ENCODE measurements around the gene SYT14. TPM values are rescaled to one million over a fixed set of nuclear protein-coding genes. Genes with fewer than 3 reads are reported as not detected.
"Not testable (repeated sequence)": the region's sequence is repeated elsewhere in the genome, so short reads cannot be mapped to it uniquely, and the experiment has no call there.

Gene SYT14
- total RNA-seq, 2 experiments from 2014 or later = not detected

- CTCF ChIA-PET, H3K36me3 Mint-ChIP-seq: not testable (repeated sequence)
Measured at GRCh38 chr1:209904774-209905173, 33.2 kb upstream of the SYT14 start.

GRCh38 chr1:209911746-209912145 lies 26.3 kb upstream of the SYT14 start:
- Mint-ChIP-seq H3K4me3 (no peak overlapping the region), H3K27ac (no peak overlapping the region), H3K36me3 (no peaks in the 10 kb centered on the region), H3K4me1 (ENCODE audit: low read depth) (no peaks in the 10 kb centered on the region), H3K9me3 (no peaks in the 10 kb centered on the region), H3K27me3 (no peaks in the 10 kb centered on the region)
- DNase-seq = no peak
- intact Hi-C loops (cut with micrococcal nuclease) = no loop called here
- ChIA-PET POLR2A (no interaction called here), CTCF (interaction anchor here (1.1 kb wide), 1 partner anchor 12 kb away, joined by 5 read pairs; no protein-coding TSS in a partner anchor)

More at GRCh38 chr1:209904774-209905173, 33.2 kb upstream of the SYT14 start:
- H3K27me3 Mint-ChIP-seq; H3K4me3 Mint-ChIP-seq; H3K27ac Mint-ChIP-seq; H3K4me1 Mint-ChIP-seq (ENCODE audit: low read depth); H3K9me3 Mint-ChIP-seq; DNase-seq; POLR2A ChIA-PET; intact Hi-C loops (cut with micrococcal nuclease): not testable (repeated sequence)

GRCh38 chr1:209912306-209912705 lies 25.7 kb upstream of the SYT14 start:
- ChIA-PET POLR2A (no interaction called here), CTCF (interaction anchor here (1.1 kb wide), 1 partner anchor 12 kb away, joined by 5 read pairs; no protein-coding TSS in a partner anchor)
- Mint-ChIP-seq H3K4me3 (no peak overlapping the region), H3K36me3 (no peaks in the 10 kb centered on the region), H3K27me3 (no peaks in the 10 kb centered on the region), H3K4me1 (ENCODE audit: low read depth) (no peaks in the 10 kb centered on the region), H3K9me3 (no peaks in the 10 kb centered on the region), H3K27ac (no peak overlapping the region)
- intact Hi-C loops (cut with micrococcal nuclease) = no loop called here
- no peak for DNase-seq

GRCh38 chr1:209919637-209920036 lies 18.4 kb upstream of the SYT14 start:
- not testable (repeated sequence) for H3K4me1 Mint-ChIP-seq (ENCODE audit: low read depth)

GRCh38 chr1:209920844-209921243 lies 17.2 kb upstream of the SYT14 start:
- CTCF ChIA-PET = no interaction called here
- no peaks in the 10 kb centered on the region for H3K4me1 Mint-ChIP-seq (ENCODE audit: low read depth)
- no peak for DNase-seq
- peaks cover 6% of the 10 kb centered on the region for H3K9me3 Mint-ChIP-seq
- intact Hi-C loops (cut with micrococcal nuclease) = no loop called here
- POLR2A ChIA-PET = no interaction called here
- H3K27ac Mint-ChIP-seq = no peak overlapping the region
- H3K4me3 Mint-ChIP-seq = no peak overlapping the region
- no peaks in the 10 kb centered on the region for H3K36me3 Mint-ChIP-seq
- peaks cover 13% of the 10 kb centered on the region for H3K27me3 Mint-ChIP-seq

More at GRCh38 chr1:209919637-209920036, 18.4 kb upstream of the SYT14 start:
- DNase-seq; H3K36me3 Mint-ChIP-seq; H3K9me3 Mint-ChIP-seq; H3K27ac Mint-ChIP-seq; POLR2A ChIA-PET; intact Hi-C loops (cut with micrococcal nuclease); H3K4me3 Mint-ChIP-seq; CTCF ChIA-PET; H3K27me3 Mint-ChIP-seq: not testable (repeated sequence)

GRCh38 chr1:209924390-209924789 lies 13.6 kb upstream of the SYT14 start:
- Mint-ChIP-seq H3K36me3 (no peaks in the 10 kb centered on the region), H3K4me3 (no peak overlapping the region), H3K27ac (no peak overlapping the region), H3K9me3 (peaks cover 6% of the 10 kb centered on the region), H3K27me3 (peaks cover 20% of the 10 kb centered on the region), H3K4me1 (ENCODE audit: low read depth) (no peaks in the 10 kb centered on the region)
- intact Hi-C loops (cut with micrococcal nuclease) = no loop called here
- CTCF ChIA-PET = no interaction called here
- POLR2A ChIA-PET = no interaction called here
- DNase-seq = no peak

GRCh38 chr1:209926045-209926444 lies 12.0 kb upstream of the SYT14 start:
- intact Hi-C loops (cut with micrococcal nuclease) = no loop called here
- Mint-ChIP-seq H3K4me3 (no peak overlapping the region), H3K27ac (no peak overlapping the region), H3K9me3 (no peaks in the 10 kb centered on the region), H3K27me3 (peaks cover 24% of the 10 kb centered on the region), H3K4me1 (ENCODE audit: low read depth) (no peaks in the 10 kb centered on the region), H3K36me3 (no peaks in the 10 kb centered on the region)
- CTCF ChIA-PET = no interaction called here
- POLR2A ChIA-PET = no interaction called here
- DNase-seq = no peak

- H3K27ac Mint-ChIP-seq = no peak overlapping the region
- intact Hi-C loops (cut with micrococcal nuclease) = no loop called here
Measured at GRCh38 chr1:209927466-209927865, 10.6 kb upstream of the SYT14 start.

GRCh38 chr1:209929751-209930150 lies 8.3 kb upstream of the SYT14 start:
- H3K27me3 Mint-ChIP-seq = peaks cover 32% of the 10 kb centered on the region
- no peaks in the 10 kb centered on the region for H3K9me3 Mint-ChIP-seq
- no peaks in the 10 kb centered on the region for H3K36me3 Mint-ChIP-seq
- H3K4me3 Mint-ChIP-seq = no peak overlapping the region
- ChIA-PET CTCF (no interaction called here), POLR2A (no interaction called here)
- intact Hi-C loops (cut with micrococcal nuclease) = no loop called here
- DNase-seq = no peak
- no peak overlapping the region for H3K27ac Mint-ChIP-seq
- H3K4me1 Mint-ChIP-seq (ENCODE audit: low read depth) = no peaks in the 10 kb centered on the region

More at GRCh38 chr1:209927466-209927865, 10.6 kb upstream of the SYT14 start:
- Mint-ChIP-seq H3K27me3 (peaks cover 27% of the 10 kb centered on the region), H3K9me3 (no peaks in the 10 kb centered on the region), H3K36me3 (no peaks in the 10 kb centered on the region), H3K4me1 (ENCODE audit: low read depth) (no peaks in the 10 kb centered on the region), H3K4me3 (no peak overlapping the region)
- DNase-seq = no peak
- POLR2A ChIA-PET = no interaction called here
- CTCF ChIA-PET = no interaction called here

GRCh38 chr1:209931141-209931540 lies 6.9 kb upstream of the SYT14 start:
- H3K9me3 Mint-ChIP-seq = no peaks in the 10 kb centered on the region
- intact Hi-C loops (cut with micrococcal nuclease) = no loop called here
- DNase-seq = no peak
- H3K36me3 Mint-ChIP-seq = no peaks in the 10 kb centered on the region
- ChIA-PET CTCF (no interaction called here), POLR2A (no interaction called here)
- no peaks in the 10 kb centered on the region for H3K4me1 Mint-ChIP-seq (ENCODE audit: low read depth)
- H3K27me3 Mint-ChIP-seq = peaks cover 25% of the 10 kb centered on the region
- H3K27ac Mint-ChIP-seq = no peak overlapping the region
- no peak overlapping the region for H3K4me3 Mint-ChIP-seq

- Mint-ChIP-seq H3K4me3 (no peak overlapping the region), H3K9me3 (no peaks in the 10 kb centered on the region), H3K27me3 (peaks cover 54% of the 10 kb centered on the region), H3K36me3 (no peaks in the 10 kb centered on the region), H3K4me1 (ENCODE audit: low read depth) (peaks cover 9% of the 10 kb centered on the region), H3K27ac (no peak overlapping the region)
- ChIA-PET CTCF (no interaction called here), POLR2A (no interaction called here)
- DNase-seq = no peak
- intact Hi-C loops (cut with micrococcal nuclease) = no loop called here
Measured at GRCh38 chr1:209936125-209936524, 1.9 kb upstream of the SYT14 start.

GRCh38 chr1:209945377-209945776 lies 7.4 kb downstream of the SYT14 start:
- Mint-ChIP-seq H3K27ac (no peak overlapping the region), H3K9me3 (no peaks in the 10 kb centered on the region), H3K27me3 (peaks cover 20% of the 10 kb centered on the region), H3K4me1 (ENCODE audit: low read depth) (no peaks in the 10 kb centered on the region), H3K36me3 (no peaks in the 10 kb centered on the region), H3K4me3 (no peak overlapping the region)
- ChIA-PET CTCF (no interaction called here), POLR2A (no interaction called here)
- no peak for DNase-seq
- intact Hi-C loops (cut with micrococcal nuclease) = no loop called here

GRCh38 chr1:209948155-209948554 lies 10.1 kb downstream of the SYT14 start:
- DNase-seq = no peak
- H3K27ac Mint-ChIP-seq = no peak overlapping the region
- no peak overlapping the region for H3K4me3 Mint-ChIP-seq
- no peaks in the 10 kb centered on the region for H3K36me3 Mint-ChIP-seq
- H3K27me3 Mint-ChIP-seq = peaks cover 4% of the 10 kb centered on the region
- H3K4me1 Mint-ChIP-seq (ENCODE audit: low read depth) = no peaks in the 10 kb centered on the region
- intact Hi-C loops (cut with micrococcal nuclease) = no loop called here
- ChIA-PET CTCF (no interaction called here), POLR2A (no interaction called here)
- no peaks in the 10 kb centered on the region for H3K9me3 Mint-ChIP-seq

- CTCF ChIA-PET = no interaction called here
- intact Hi-C loops (cut with micrococcal nuclease) = no loop called here
- H3K36me3 Mint-ChIP-seq = no peaks in the 10 kb centered on the region
- H3K27ac Mint-ChIP-seq = no peak overlapping the region
- H3K27me3 Mint-ChIP-seq = peaks cover 18% of the 10 kb centered on the region
- no peak for DNase-seq
- H3K9me3 Mint-ChIP-seq = no peaks in the 10 kb centered on the region
- H3K4me3 Mint-ChIP-seq = no peak overlapping the region
- H3K4me1 Mint-ChIP-seq (ENCODE audit: low read depth) = no peaks in the 10 kb centered on the region
- POLR2A ChIA-PET = no interaction called here
Measured at GRCh38 chr1:209956116-209956515, 18.1 kb downstream of the SYT14 start.

All from activated CD4-positive, alpha-beta memory T cell treated with anti-CD3 and anti-CD28 coated beads for 36 hours (primary cell).